ENCODE data around the gene DOCK2.

- TF ChIP-seq CTCF (IDR thresholded peaks at IDR 0.05; ENCODE audit: insufficient read depth, low read length, poor library complexity, severe bottlenecking) (no peak), EZH2phosphoT487 (conservative IDR thresholded peaks at IDR 0.05; ENCODE audit: low read length) (no peak)
Observed at GRCh38 chr5:169840405-169840804, 203.3 kb downstream of the DOCK2 start.
